OCI-LY1 (cell line): Measurements from ENCODE around the gene EPHA8.
A peak's percentile ranks its signal among the peaks of the same experiment; 100 is the strongest.

Experiments
- EZH2 ChIP-seq: fragments of 200-600 bp; sonication (generic), shearing (Covaris generic); IDR thresholded peaks from 2 replicates; pipeline ENCODE4 v1.8.0; 2017; ENCODE audit warnings: borderline replicate concordance, mixed run types, mild to moderate bottlenecking, antibody characterized with exemption, low read length, moderate library complexity, mixed read lengths
- TF ChIP-seq, protein P1 (sequence below): fragments of 200-600 bp; sonication (generic), shearing (Covaris generic); IDR thresholded peaks from 2 replicates; pipeline ENCODE4 v1.5.1; 2017; ENCODE audit warnings: mild to moderate bottlenecking, antibody characterized with exemption, low read length, moderate library complexity, mixed read lengths

DNA sequence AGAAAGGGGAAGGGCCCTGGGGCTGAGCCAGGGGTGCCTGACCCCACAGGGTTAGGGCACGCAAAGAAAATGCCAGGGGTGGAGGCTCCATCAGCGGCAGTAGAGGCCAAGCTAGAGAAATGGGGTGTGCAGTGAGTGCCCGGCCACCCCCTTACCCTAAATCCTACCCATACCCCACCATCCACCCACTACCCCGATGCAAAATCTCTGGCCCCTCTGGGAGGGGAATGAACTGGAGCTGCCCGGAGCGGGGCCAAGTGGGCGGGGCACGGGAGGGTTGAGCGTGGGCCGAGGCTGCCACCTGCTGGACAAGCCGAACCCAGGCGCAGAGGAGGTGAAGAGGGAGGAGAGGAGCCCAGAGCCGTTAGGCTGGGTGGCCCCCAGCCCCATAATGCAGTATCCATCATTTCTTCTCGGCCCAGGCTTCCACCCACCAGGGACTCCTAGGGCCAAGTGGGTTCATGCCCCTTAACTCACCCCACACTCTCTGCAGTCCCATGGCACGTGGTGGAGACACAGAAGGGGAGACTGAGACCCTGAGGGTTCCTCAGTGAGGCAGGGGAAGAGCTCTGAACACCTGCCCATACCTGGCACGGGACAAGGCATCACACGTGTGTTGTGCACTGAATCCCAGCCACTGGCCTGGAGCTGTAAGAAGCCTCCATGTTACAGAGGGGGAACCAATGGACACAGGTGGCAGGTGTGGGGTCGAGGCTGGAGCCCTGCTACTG lies 78.8 kb downstream of the EPHA8 start:
- TF ChIP-seq, protein P1, sequence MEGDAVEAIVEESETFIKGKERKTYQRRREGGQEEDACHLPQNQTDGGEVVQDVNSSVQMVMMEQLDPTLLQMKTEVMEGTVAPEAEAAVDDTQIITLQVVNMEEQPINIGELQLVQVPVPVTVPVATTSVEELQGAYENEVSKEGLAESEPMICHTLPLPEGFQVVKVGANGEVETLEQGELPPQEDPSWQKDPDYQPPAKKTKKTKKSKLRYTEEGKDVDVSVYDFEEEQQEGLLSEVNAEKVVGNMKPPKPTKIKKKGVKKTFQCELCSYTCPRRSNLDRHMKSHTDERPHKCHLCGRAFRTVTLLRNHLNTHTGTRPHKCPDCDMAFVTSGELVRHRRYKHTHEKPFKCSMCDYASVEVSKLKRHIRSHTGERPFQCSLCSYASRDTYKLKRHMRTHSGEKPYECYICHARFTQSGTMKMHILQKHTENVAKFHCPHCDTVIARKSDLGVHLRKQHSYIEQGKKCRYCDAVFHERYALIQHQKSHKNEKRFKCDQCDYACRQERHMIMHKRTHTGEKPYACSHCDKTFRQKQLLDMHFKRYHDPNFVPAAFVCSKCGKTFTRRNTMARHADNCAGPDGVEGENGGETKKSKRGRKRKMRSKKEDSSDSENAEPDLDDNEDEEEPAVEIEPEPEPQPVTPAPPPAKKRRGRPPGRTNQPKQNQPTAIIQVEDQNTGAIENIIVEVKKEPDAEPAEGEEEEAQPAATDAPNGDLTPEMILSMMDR, result peak; percentile 84
- no peak for TF ChIP-seq EZH2
